ENCODE measurements around the gene IFI27. TPM values are rescaled to one million over a fixed set of nuclear protein-coding genes. Genes with fewer than 3 reads are reported as not detected.

IFI27 gene
- total RNA-seq, 1 experiment from 2014 or later: 2.3 TPM

DNA sequence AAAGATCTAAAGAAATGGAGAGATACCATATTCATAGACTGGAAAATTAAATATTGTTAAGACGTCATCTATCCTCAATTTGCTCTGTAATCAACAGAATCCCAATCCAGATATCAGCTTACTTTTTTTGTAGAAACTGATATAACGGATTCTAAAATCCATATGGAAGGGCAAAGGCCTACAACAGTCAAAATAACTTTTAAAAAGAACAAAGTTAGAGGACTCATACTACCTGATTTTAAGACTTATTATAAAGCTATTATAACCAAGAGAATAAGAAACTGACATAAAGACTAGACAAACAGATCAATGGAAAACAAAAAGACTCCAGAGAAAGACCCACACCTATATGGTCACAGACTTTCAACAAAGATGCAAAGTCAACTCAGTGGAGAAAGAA is 35.5 kb upstream of the IFI27 start:
- peaks cover 34% of the 10 kb centered on the region; the same call in 1 of the 2 replicates for H3K9me3 ChIP-seq (ENCODE audit: control insufficient read depth, insufficient read depth, low read depth, low read length)
- BruUV-seq (replicated peaks): no TSS peak
- intact Hi-C loops (cut with micrococcal nuclease; ENCODE audit: unreplicated experiment): no loop called here

GRCh38 chr14:94077111-94077821 is 33.3 kb upstream of the IFI27 start:
- Histone ChIP-seq H3K4me1 (ENCODE audit: control insufficient read depth, insufficient read depth, low read length) (peaks cover 8% of the 10 kb centered on the region), H3K27me3 (ENCODE audit: control insufficient read depth, insufficient read depth, low read length) (no peaks in the 10 kb centered on the region), H3K36me3 (ENCODE audit: control insufficient read depth, insufficient read depth, low read length) (peaks cover 14% of the 10 kb centered on the region), H3K9me3 (ENCODE audit: control insufficient read depth, insufficient read depth, low read depth, low read length) (peaks cover 34% of the 10 kb centered on the region; the same call in 1 of the 2 replicates), H3K4me3 (ENCODE audit: low read depth in 2 of 2, low read length in 2 of 2) (no peak overlapping the region), H3K27ac (ENCODE audit: low read length) (no peak overlapping the region)
- ATAC-seq: no peak
- CTCF ChIA-PET: no interaction called here
- POLR2A ChIA-PET: no interaction called here
- intact Hi-C loops (cut with micrococcal nuclease; ENCODE audit: unreplicated experiment): no loop called here
- no TSS peak for BruUV-seq (replicated peaks)
- no peak for TF ChIP-seq CTCF (IDR thresholded peaks at IDR 0.05)
- no peak for TF ChIP-seq POLR2AphosphoS5 (IDR thresholded peaks at IDR 0.05; ENCODE audit: low read depth, low read length)
- no peak for TF ChIP-seq SIN3A (IDR thresholded peaks at IDR 0.05; ENCODE audit: borderline replicate concordance, insufficient read depth, low read depth, low read length)
- TF ChIP-seq TCF7L2 (IDR thresholded peaks at IDR 0.05; ENCODE audit: low read depth, low read length): no peak
- no peak for TF ChIP-seq REST (IDR thresholded peaks at IDR 0.05; ENCODE audit: insufficient read depth in 1 of 2, low read depth in 2 of 2, low read length in 1 of 2)
- DNase-seq (ENCODE audit: low read depth, low spot score): no peak
- in situ Hi-C loops (cut with HindIII; ENCODE audit: low pct_unique_long_range_greater_than_20kb, low sequenced_read_pairs): no loop called here

More for the DNA sequence above, 35.5 kb upstream of the IFI27 start:
- TF ChIP-seq CTCF (IDR thresholded peaks at IDR 0.05) (no peak), POLR2AphosphoS5 (IDR thresholded peaks at IDR 0.05; ENCODE audit: low read depth, low read length) (no peak), REST (IDR thresholded peaks at IDR 0.05; ENCODE audit: insufficient read depth in 1 of 2, low read depth in 2 of 2, low read length in 1 of 2) (no peak), TCF7L2 (IDR thresholded peaks at IDR 0.05; ENCODE audit: low read depth, low read length) (no peak), SIN3A (IDR thresholded peaks at IDR 0.05; ENCODE audit: borderline replicate concordance, insufficient read depth, low read depth, low read length) (no peak)
- H3K4me3 ChIP-seq (ENCODE audit: low read depth in 2 of 2, low read length in 2 of 2): no peak overlapping the region
- H3K36me3 ChIP-seq (ENCODE audit: control insufficient read depth, insufficient read depth, low read length): peaks cover 9% of the 10 kb centered on the region; the same call in 1 of the 2 replicates
- H3K27me3 ChIP-seq (ENCODE audit: control insufficient read depth, insufficient read depth, low read length): no peaks in the 10 kb centered on the region
- H3K27ac ChIP-seq (ENCODE audit: low read length): no peak overlapping the region
- ATAC-seq: no peak
- CTCF ChIA-PET: no interaction called here
- in situ Hi-C loops (cut with HindIII; ENCODE audit: low pct_unique_long_range_greater_than_20kb, low sequenced_read_pairs): no loop called here
- POLR2A ChIA-PET: no interaction called here
- no peak for DNase-seq (ENCODE audit: low read depth, low spot score)
- peaks cover 8% of the 10 kb centered on the region for H3K4me1 ChIP-seq (ENCODE audit: control insufficient read depth, insufficient read depth, low read length)

Measured in Panc1 (cell line).